NCI-H524 treated with DMSO at 0.1 percent for 48 hours (cell line): ENCODE measurements around the gene WASL.
"Not testable (repeated sequence)": the region's sequence is repeated elsewhere in the genome, so short reads cannot be mapped to it uniquely, and the experiment has no call there.

Source experiments
- DNase-seq: peaks from one replicate; lab custom pipeline; 2025; lab: John Stamatoyannopoulos, UW

Gene WASL

GRCh38 chr7:123748734-123749536 is at the start of gene WASL:
TSS of gene WASL (minus strand) at chr7:123749003. CDS start at chr7:123748734, 269 bp downstream.
- peak; percentile 62 for DNase-seq

GRCh38 chr7:123797673-123798531 is 49.1 kb upstream of the WASL start:
- peak; percentile 20 for DNase-seq

GRCh38 chr7:123796568-123796967 is 47.8 kb upstream of the WASL start:
- no peak for DNase-seq

GRCh38 chr7:123795917-123796316 is 47.1 kb upstream of the WASL start:
- no peak for DNase-seq

- not testable (repeated sequence) for DNase-seq
Observed at GRCh38 chr7:123795116-123795515, 46.3 kb upstream of the WASL start.

DNA sequence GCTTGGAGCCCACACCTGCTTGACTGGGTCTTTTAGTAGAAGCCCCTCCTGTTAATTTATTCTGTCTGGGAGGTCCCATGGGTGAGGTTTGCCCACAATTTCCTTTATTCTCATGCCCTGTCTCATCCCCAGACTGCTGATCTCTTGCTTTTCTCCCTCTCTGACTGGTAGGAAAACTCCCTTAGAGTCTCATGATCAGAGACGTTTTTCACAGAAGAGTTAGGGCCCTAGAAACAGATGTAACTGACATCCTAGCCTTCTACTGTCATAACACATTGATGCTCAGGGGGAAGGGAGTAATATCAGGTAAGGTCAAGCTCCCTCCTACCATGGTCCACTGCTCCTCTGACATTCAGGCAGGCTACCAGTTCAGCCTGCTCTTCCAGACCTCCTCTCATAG is 43.7 kb upstream of the WASL start:
- no peak for DNase-seq

- DNase-seq, result no peak
Observed at GRCh38 chr7:123791001-123791400, 42.2 kb upstream of the WASL start.

- DNase-seq, result no peak
Observed at GRCh38 chr7:123789817-123790216, 41.0 kb upstream of the WASL start.

DNA sequence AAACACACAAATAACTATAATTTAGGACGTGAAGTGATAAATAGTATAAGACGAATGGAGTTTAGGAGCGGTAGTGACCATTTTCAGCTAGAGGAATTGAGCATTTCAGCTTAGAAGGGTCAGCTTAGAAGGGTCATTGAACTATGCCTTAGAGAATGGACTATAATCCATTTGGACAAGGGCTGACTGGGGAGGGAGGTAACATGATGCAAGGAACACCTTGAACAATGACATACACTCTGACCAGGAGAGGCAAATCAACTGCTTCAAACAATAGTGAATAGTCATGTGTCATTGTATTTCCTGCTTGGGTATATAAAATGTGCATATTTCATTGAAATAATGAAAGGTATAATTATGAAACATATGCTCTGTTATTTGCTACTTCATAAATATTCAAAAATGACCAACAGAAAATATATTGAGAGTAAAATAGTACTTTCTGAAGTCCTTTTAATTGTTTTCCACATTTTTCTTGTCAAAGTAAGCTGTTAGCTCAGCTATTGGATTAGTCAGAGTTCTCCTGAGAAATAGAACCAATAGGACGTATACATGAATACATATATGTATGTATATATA is 40.5 kb upstream of the WASL start:
- no peak for DNase-seq

DNA sequence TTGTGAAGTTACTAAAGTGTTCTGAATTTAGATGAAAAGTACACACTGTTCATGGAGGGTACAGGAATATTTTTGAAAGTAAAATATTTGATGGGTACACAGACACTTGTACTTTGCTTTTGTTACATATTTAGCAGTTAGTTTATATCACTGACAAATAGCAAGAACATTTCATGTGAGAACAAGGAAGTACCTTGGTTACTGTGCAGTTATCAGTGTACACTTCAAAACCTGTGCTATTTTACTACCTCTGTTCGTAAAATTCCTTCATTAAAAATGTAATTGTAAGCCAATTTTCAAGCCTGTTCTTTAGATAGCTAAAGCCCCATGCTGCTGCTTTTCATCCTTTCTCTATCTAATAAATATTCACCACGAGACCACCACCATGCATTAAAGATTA is 39.8 kb upstream of the WASL start:
- no peak for DNase-seq

DNA sequence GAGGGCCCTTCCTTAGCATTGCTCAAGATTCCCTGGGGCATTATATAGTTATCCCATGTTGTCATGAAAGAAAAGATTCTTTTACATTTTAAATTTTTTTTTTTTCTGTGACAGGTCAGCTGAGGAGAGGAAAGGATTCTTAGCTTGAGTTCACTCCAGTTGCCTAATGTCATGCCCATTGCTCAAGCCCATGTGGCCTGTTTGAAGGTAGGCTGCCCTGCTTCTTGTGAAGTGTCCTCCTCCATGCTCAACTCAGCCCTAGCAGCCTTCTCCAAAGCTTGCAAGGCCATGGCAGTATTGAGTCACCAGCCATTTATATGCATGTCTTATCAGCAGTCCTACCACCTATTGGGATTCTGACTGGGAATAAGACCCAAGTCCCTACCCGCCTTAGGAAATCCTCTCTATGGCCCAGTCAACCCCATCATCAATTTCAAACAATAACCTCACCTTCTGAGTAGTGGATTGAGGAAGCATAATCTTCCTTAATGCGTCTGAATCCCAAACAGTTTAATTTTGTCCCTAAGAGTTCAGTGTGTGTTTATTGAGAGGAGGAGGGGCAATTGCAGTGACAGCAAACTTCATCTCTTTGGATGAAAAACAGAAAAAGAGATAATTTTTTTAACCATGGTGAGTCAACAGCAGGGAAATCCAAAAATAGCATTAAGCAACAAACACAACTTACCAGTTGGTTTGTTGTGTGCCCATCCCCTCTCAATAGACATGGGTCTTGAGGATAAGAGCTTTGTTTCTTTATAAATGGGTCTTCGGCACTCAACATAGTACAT is 38.6 kb upstream of the WASL start:
- no peak for DNase-seq

GRCh38 chr7:123784263-123784662 is 35.5 kb upstream of the WASL start:
- DNase-seq, result no peak

- no peak for DNase-seq
Observed at GRCh38 chr7:123783820-123784219, 35.0 kb upstream of the WASL start.

GRCh38 chr7:123782071-123782798 is 33.4 kb upstream of the WASL start:
- DNase-seq, result no peak

- DNase-seq, result not testable (repeated sequence)
Observed at GRCh38 chr7:123780472-123780871, 31.7 kb upstream of the WASL start.

DNA sequence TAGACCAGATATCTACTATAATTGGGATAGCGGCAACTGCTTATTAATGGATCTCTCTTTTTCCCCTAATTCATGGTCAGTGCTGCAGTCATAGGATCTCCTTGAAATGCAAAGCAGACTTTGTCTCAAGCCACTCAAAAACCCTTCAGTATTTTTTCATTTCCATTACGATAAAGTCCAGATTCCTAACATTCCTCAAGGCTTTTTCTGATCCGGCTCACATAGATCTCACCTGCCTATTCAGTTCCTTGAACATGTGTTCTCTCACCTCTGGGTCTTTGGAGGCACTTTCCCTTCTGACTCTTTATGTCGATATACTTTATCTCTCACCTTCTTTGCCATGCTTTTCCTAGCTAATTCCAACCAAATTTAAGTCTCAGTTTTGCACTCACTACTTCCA is 25.7 kb upstream of the WASL start:
- DNase-seq, result no peak

DNA sequence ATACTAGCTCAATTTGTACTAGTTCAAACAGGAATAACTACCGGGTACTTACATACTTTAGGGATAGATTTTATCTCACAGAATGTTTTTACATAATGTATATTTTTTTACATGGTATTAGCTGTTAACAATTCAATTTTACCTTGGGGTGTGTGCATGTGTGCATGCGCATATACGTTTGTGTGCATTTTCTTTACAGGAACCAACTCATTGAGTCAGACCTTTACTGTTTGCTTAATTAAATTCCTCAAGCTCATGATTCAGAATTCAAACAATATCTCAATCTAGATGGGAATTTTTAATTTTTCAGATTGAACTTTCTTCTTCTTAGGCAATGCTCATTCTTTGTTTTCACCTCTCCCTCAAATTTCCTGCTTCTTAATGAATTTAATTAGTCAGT is 24.7 kb upstream of the WASL start:
- DNase-seq, result no peak

DNA sequence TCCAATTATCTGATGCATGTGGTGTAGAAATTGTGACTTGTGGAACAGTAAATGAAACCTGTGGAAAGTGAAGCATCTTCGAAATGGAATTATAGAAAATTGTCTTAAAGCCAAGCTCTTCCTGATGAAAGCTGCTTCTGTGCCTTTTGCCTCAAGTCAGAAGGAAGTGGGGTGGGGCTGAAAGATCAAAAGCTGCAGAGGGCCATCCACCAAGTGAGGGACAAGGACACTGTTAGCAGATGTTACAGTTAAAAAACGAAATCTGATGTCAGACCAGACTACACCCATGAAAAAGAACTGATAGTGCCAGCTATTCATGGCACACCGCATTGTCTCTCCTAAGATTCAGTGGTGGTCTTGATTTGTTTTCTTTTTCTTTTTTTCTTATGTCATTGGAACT is 23.8 kb upstream of the WASL start:
- no peak for DNase-seq

DNA sequence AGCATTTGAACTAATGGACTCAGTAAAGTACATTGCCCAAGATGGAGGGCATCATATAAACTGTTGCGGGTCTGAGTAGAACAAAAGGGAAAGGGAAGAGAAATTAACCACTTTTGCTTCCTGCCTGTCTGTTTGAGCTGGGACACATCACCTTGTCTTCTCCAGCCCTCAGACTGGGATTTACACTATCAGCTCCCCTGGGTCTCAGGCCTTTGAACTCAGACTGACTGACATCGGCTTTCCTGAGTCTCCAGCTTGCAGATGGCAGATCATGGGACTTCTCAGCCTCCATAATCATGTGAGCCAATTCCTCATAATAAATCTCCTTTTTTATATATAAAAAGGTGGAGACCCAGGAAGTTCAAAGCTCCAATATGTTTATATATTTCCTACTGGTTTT is 23.0 kb upstream of the WASL start:
- DNase-seq, result no peak

DNA sequence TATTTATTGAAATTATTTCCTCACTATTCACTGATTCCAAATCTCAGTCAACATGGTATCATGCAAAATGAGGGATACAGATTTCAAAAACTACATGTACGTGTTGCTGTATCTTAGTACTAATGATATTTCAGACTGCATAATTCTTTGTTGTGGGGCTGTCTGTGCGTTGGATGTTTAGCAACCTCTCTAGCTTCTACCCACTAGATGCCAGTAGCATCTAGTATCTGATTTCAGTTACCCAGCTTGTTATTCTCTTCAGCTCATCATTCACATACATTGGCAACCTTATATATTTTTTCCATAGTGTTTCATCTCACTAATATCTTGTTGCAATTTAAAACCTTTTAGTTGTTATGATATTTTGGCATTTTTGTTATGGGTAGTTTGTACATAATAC is 22.5 kb upstream of the WASL start:
- no peak for DNase-seq

DNA sequence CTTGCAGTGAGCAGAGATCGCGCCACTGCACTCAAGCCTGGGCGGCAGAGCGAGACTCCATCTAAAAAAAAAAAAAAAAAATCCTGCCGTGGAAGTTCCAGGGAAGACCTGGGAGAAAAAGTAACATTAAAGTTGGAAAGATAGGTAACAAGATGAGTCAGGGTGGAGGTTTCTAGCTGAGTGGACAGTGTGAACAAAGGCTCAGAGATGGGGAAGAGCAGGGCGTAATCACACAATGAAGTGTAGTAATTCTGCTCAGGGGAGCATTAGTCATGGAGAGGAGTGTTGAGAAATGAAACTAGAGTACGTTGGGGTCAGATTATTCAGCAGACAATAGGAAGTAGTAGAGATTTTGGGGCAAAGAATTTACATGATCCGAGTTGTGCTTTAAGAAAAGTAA is 21.6 kb upstream of the WASL start:
- no peak for DNase-seq
